ENCODE results near the gene BFSP2. TPM values are rescaled to one million over a fixed set of nuclear protein-coding genes. Genes with fewer than 3 reads are reported as not detected.

Gene BFSP2
- total and polyA plus RNA-seq, 7 donors = 2.5 TPM; not detected in 6

DNA sequence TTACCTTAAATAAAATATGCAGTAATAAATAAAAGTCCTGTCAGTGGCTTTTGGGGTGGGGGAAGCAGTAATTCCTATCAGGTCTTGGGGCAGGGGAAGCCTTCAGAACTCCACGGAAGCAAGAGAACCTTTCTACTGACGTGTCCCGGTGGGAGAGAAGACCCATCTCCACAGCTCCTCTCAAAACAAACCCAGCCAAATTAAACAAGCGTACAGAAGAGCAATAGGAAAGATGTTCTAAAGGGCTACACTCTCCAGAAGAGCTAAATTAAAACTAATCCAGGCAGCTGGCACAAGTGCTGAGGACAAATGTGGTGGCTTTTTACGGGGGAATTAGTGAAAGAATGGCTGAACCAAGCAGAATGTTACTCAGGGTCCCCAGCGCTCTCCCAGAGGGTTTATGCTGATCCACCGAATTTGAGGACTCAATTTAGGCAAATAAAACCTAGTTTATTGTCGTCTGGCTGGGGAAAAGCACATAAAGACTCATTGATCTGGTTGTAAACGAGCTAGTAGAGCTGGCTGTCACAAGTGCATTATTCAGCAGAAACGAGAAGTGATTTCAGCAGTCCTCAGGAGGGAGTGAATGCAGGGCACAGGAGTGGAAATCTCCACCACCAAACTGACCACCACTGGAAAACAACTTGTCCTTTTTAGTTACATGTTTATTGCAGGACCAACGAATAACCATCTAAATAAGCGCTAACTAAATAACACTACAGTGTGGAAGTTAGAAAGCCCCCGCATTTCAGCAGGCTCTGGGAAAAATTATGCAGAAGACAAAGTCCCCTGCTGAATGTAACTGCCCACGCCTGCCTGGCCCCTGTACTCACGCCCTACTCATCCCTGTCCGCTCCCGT, 13.5 kb downstream of the BFSP2 start:
- H3K4me3 ChIP-seq = peak overlapping the region in 3 of 4 donors; percentile 4 to 30 (median 26)
- H3K27me3 ChIP-seq = no peaks in the 10 kb centered on the region
- WGBS, 2 donors = 5 to 26% methylated on average over 17 of the region's 17 CpGs
- H3K4me1 ChIP-seq = peaks cover 0 to 17% (median 7%) of the 10 kb centered on the region in 4 donors
- TF ChIP-seq EP300 (IDR thresholded peaks at IDR 0.05) (no peak), POLR2AphosphoS5 (IDR thresholded peaks at IDR 0.05) (no peak), POLR2A (IDR thresholded peaks at IDR 0.05) (no peak)
- TF ChIP-seq, protein P1, sequence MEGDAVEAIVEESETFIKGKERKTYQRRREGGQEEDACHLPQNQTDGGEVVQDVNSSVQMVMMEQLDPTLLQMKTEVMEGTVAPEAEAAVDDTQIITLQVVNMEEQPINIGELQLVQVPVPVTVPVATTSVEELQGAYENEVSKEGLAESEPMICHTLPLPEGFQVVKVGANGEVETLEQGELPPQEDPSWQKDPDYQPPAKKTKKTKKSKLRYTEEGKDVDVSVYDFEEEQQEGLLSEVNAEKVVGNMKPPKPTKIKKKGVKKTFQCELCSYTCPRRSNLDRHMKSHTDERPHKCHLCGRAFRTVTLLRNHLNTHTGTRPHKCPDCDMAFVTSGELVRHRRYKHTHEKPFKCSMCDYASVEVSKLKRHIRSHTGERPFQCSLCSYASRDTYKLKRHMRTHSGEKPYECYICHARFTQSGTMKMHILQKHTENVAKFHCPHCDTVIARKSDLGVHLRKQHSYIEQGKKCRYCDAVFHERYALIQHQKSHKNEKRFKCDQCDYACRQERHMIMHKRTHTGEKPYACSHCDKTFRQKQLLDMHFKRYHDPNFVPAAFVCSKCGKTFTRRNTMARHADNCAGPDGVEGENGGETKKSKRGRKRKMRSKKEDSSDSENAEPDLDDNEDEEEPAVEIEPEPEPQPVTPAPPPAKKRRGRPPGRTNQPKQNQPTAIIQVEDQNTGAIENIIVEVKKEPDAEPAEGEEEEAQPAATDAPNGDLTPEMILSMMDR (IDR thresholded peaks at IDR 0.05) = no peak
- no peaks in the 10 kb centered on the region for H3K36me3 ChIP-seq
- no peak for DNase-seq
- no peaks in the 10 kb centered on the region for H3K9me3 ChIP-seq
- peak overlapping the region in 3 of 4 donors; percentile 27 to 72 (median 55) for H3K27ac ChIP-seq
- intact Hi-C loops (cut with DNase I) = no loop called here

DNA sequence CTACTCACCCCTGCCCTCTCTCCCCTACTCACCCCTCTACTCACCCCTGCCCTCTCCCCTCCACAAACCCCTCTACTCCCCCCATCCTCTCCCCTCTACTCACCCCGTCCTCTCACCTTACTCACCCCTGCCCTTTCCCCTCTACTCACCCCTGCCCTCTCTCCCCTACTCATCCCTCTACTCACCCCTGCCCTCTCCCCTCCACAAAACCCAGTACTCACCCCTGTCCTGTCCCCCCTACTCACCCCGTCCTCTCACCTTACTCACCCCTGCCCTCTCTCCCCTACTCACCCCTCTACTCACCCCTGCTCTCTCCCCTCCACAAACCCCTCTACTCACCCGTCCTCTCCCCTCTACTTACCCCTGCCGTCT, 14.2 kb downstream of the BFSP2 start:
- peaks cover 0 to 17% (median 7%) of the 10 kb centered on the region in 4 donors for H3K4me1 ChIP-seq
- DNase-seq = no peak
- H3K27me3 ChIP-seq = no peaks in the 10 kb centered on the region
- H3K36me3 ChIP-seq = no peaks in the 10 kb centered on the region
- WGBS, 2 donors = 49 to 72% methylated on average over 4 of the region's 4 CpGs
- H3K27ac ChIP-seq = peak overlapping the region in 2 of 4 donors; percentile 55 to 72
- intact Hi-C loops (cut with DNase I) = no loop called here
- TF ChIP-seq, protein P1 (IDR thresholded peaks at IDR 0.05) = no peak
- no peak for TF ChIP-seq EP300 (IDR thresholded peaks at IDR 0.05)
- no peak for TF ChIP-seq POLR2AphosphoS5 (IDR thresholded peaks at IDR 0.05)
- no peak for TF ChIP-seq POLR2A (IDR thresholded peaks at IDR 0.05)
- H3K9me3 ChIP-seq = no peaks in the 10 kb centered on the region
- no peak overlapping the region for H3K4me3 ChIP-seq

DNA sequence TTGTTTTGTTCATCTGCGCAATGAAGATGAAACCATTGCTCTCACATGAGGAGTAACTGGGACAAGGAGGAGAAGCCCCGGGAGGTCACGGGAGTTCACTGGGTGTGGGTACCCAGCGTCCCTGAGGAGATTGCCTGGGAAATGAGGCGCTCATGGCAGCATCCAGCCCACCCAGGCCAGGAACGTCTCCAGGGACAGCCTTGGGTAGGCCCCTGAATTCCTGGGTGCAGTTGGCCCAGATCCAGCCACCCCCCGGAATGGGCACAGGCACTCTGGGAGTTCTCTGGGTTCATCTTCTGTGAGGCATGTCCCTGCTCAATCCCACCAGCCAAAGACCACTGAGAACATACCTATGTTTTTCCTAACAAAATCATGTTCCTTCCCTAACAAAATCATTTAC, 18.5 kb downstream of the BFSP2 start:
- Histone ChIP-seq H3K9me3 (no peaks in the 10 kb centered on the region), H3K4me1 (peaks cover 0 to 8% (median 2%) of the 10 kb centered on the region in 4 donors), H3K36me3 (no peaks in the 10 kb centered on the region), H3K27me3 (no peaks in the 10 kb centered on the region), H3K4me3 (no peak overlapping the region), H3K27ac (no peak overlapping the region)
- WGBS, 2 donors = 75 to 93% methylated on average over 7 of the region's 7 CpGs
- DNase-seq = no peak
- intact Hi-C loops (cut with DNase I) = no loop called here
- TF ChIP-seq POLR2A (IDR thresholded peaks at IDR 0.05) (no peak), EP300 (IDR thresholded peaks at IDR 0.05) (no peak), POLR2AphosphoS5 (IDR thresholded peaks at IDR 0.05) (no peak)
- TF ChIP-seq, protein P1 (IDR thresholded peaks at IDR 0.05) = no peak

DNA sequence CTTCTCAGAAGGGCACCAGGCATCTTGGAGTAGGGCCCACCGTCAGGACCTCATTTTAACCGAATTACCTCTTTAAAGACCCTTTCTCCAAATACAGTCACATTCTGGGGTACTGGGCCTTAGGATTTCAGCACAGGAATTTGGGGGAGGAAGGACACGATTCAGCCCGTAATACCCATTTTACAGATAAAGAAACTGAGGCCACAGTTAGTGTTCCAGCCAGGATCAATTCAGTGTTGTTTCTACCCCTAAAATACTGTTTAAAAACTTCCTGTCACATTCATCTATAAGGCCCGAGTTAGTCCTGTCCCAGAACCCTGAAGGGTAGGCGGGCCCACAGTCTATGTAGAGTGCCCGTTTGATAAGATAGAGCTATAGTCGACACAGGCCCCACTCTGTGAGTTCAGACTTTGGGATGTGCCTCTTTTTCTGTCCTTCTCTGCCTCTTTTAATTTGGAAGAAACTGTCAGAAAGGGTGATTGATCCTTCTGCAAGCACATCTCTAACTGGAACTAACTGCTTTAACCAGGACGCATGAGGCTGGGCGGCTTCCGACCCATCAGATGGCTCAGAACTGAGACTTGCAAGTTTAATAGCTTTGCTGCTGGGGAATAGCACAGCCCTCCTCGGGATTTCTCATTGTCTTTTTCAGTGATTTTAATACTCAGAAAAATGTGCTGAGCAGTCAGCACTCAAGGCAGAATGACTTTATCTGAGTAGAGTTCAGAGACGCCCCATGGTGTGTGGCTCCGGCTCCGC, 19.5 kb downstream of the BFSP2 start:
- intact Hi-C loops (cut with DNase I) = no loop called here
- no peaks in the 10 kb centered on the region for H3K27me3 ChIP-seq
- no peak for TF ChIP-seq POLR2A (IDR thresholded peaks at IDR 0.05)
- TF ChIP-seq, protein P1 (IDR thresholded peaks at IDR 0.05) = no peak
- TF ChIP-seq EP300 (IDR thresholded peaks at IDR 0.05) = no peak
- TF ChIP-seq POLR2AphosphoS5 (IDR thresholded peaks at IDR 0.05) = no peak
- H3K4me1 ChIP-seq = peaks cover 0 to 7% (median 3%) of the 10 kb centered on the region in 4 donors
- no peaks in the 10 kb centered on the region for H3K9me3 ChIP-seq
- 87 to 93% methylated on average over 15 of the region's 15 CpGs for WGBS, 2 donors
- no peak for DNase-seq
- H3K27ac ChIP-seq = no peak overlapping the region
- H3K4me3 ChIP-seq = no peak overlapping the region
- no peaks in the 10 kb centered on the region for H3K36me3 ChIP-seq
